ENCODE results near the gene RAB28.

The RAB28 gene

DNA sequence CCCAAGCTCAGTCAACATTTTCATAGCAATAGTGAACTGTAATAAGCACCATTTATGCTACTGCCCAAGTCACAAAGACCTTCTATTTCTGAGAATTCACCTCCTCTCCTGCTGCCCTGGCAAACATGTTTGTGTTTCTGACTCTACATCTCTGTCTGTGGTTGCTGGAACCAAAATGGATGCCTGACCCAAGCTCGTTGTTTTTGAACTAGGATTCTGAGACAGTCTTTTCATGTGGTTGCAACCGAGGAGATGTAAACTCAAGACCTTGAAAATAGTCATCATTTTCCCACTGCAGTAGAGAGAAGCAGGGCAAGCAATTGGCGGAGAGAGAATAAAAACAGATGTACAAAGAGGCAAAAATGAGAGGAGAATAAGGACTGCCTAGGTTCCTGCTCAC is 160.2 kb downstream of the RAB28 start:
- FAIRE-seq (no peak), DNase-seq (ENCODE audit: low spot score) (no peak)

DNA sequence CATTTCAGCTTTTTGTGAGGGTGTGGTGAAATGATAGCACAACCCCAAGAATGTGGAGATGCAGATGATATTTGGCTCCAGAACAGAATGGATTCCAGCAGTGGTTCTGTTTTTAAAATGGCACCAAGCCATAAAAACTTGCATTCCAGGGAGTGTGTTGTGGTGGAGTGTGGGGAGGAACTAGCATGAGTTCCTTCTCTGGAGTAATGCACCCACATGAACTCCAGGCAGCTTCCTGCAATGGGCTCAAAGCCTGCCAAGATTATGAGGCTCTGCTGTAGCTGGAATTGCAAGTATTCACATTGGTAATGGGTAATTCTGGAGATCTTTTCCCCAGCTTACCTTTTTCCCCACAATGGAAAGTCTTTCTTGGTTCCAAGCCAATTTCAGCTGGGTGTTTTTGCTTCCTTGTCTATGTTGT is 161.4 kb downstream of the RAB28 start:
- peak; percentile 45 for DNase-seq (ENCODE audit: low spot score)
- FAIRE-seq: no peak
